NCI-H69 (cell line): ENCODE measurements around the gene SH3BP4.

ENCODE experiments used
- DNase-seq: peaks from one replicate; lab custom pipeline; 2025; lab: John Stamatoyannopoulos, UW

Gene SH3BP4, protein sequence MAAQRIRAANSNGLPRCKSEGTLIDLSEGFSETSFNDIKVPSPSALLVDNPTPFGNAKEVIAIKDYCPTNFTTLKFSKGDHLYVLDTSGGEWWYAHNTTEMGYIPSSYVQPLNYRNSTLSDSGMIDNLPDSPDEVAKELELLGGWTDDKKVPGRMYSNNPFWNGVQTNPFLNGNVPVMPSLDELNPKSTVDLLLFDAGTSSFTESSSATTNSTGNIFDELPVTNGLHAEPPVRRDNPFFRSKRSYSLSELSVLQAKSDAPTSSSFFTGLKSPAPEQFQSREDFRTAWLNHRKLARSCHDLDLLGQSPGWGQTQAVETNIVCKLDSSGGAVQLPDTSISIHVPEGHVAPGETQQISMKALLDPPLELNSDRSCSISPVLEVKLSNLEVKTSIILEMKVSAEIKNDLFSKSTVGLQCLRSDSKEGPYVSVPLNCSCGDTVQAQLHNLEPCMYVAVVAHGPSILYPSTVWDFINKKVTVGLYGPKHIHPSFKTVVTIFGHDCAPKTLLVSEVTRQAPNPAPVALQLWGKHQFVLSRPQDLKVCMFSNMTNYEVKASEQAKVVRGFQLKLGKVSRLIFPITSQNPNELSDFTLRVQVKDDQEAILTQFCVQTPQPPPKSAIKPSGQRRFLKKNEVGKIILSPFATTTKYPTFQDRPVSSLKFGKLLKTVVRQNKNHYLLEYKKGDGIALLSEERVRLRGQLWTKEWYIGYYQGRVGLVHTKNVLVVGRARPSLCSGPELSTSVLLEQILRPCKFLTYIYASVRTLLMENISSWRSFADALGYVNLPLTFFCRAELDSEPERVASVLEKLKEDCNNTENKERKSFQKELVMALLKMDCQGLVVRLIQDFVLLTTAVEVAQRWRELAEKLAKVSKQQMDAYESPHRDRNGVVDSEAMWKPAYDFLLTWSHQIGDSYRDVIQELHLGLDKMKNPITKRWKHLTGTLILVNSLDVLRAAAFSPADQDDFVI

DNA sequence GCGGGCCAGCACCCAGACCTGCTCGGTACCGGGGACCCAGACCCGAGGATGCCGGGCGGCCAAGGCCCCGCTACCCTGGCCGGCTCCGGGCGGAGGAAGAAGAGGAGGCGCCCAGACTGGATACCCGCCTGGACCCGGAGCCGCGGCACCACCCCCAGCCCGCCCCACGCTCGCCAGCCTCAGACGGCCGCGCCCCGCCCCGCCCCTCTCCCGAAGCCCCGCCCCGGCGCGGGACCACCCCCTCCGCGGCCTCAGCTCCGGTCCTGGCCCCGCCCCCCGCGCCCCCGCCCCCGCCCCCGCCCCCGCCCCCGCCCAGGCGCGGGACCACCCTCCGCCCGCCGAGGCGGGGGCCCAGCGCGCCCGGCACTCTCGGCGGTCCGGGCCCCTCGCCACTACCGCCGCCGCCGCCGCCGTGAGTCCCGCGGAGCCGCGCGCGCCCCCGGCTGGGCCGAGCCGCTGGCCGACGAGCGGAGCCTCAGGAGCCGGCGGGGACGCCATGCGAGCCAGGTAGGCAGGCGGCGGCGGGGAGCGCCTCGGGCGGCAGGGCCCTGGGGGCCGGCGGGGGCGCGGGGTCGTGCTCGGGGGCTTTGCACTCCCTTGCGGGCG is at the start of gene SH3BP4:
TSS of gene SH3BP4 (plus strand) at position 354 of the 606 bp plus-strand sequence. CDS start 82,986 bp downstream, outside the sequence.
- DNase-seq = peak; percentile 82

DNA sequence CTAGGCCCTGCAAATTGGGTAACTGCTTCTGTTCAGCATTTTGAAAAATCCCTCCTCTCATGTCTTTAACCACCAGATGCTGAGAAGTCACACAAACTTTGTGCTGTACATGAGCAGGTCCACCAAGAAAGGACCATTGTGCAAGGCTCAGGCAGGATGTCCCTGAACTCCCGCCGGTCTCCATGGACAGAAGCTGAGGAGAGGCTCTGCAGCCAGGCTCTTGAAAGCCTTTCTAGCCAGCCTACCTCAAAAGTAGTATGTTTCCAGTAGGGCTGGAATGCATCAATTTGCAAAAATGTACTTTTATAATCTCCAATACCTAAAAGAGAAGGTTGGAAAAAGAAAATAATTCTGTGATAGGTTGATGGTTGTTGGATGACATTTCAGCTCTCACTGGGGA is 47.0 kb upstream of the SH3BP4 start:
- no peak for DNase-seq

DNA sequence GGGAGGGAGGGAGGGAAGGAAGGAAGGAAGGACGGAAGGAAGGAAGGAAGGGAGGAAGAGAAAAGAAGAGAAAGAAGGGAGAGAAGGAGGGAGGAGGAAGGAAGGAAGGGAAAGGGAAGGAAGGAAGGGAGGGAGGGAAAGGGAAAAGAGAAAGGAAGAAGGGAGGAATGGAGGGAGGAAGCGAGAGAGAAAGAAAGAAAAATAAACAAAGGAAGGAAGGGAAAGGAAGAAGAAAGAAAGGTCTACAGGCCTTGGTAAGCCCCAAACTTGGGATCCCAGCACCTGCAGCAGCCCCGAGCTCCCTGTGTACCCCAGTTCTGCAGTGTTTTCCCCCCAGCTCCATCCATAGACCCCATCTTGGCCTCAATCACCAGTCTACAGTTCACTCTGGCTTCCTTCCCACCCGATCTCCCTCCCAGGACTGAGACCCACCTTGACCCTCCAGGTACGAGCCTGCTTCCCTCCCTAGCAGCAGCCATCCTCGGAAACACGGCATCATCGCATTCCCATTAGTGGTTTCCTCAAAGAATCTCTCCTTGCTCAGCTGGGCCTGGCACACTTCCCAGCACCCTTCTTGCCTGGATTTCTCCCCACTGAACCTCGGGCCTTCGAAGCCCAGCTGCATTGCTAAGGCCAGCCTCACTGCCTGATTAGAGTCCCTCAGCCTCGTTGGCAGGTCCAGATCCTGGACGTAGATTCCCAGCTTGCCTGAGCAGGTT is 46.1 kb upstream of the SH3BP4 start:
- no peak for DNase-seq

DNA sequence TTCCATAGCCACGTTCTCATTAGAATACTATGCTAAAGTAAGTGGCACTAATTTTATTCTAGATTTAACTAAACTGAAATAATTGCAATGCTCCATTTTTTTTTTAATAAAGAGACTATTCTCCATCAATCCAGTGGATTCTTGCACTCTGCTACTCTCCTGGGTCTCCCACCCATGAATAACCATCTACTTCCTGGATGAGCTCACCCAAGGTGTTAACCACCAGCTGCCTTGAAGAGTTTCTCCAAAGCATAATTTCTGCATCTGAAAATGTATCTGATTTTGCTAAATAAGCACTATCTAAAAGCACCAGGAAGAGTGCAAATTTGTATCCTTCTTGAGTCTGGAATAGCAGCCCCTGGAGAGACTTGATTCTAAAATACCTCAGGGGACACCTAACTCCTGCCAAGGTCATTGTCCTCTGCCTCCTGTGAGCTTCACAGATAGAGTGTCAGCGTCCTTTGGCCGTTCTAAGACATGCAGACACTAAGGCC is 41.6 kb upstream of the SH3BP4 start:
- DNase-seq = no peak

DNA sequence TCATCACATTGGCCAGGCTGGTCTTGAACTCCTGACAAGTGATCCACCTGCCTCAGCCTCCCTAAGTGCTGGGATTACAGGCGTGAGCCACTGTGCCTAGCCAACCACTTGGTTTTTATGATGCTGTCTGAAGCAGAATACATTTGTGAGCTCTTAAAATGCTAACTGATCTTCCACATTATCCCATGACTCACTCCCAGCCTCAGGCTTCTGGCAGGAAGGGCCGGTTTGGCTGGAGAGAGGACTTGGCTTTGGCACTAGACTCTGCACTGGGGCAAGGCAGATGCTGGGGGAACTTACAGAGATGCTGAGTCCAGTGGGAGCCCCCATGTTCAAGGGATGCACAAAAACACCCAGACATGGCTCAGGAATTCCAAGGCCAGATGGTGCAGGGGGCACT is 40.5 kb upstream of the SH3BP4 start:
- DNase-seq = no peak

DNA sequence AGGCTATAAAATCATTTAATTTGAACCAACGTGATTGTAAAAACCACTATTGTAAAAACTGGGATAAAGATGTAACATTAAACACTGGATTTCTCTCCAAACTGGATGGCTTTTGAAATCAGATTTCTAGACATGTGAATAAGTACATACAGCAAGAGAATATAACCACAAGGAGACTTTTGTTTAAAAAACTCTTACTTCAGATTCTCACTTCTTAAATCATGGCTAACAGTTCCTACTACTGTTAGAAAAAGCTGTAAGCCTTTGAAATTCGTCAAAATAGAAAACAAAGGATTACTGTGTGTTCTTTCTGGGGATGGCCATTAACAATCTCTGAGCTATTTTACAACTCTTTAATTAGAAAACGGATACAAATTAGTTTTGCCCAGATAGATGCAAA is 39.4 kb upstream of the SH3BP4 start:
- no peak for DNase-seq

DNA sequence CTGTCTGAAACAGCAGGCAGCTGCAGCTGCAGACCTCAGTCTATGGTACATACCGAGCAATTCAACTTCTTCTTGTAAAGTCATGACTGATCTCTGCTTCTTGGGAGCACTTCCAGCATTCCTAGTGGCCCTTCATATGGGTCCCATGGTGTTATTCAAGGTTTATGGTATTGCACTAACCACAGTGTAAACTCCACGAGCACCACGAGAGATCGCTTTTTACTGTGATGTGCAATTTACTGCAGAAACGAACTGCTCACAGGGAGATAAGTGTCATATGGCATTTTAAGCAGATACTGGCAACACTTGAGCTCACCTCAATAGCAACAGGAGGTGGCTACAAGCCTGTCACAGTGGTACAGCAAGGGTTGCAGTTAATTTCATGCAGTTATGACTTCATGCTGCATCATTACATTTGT is 38.6 kb upstream of the SH3BP4 start:
- peak; percentile 18 for DNase-seq

DNA sequence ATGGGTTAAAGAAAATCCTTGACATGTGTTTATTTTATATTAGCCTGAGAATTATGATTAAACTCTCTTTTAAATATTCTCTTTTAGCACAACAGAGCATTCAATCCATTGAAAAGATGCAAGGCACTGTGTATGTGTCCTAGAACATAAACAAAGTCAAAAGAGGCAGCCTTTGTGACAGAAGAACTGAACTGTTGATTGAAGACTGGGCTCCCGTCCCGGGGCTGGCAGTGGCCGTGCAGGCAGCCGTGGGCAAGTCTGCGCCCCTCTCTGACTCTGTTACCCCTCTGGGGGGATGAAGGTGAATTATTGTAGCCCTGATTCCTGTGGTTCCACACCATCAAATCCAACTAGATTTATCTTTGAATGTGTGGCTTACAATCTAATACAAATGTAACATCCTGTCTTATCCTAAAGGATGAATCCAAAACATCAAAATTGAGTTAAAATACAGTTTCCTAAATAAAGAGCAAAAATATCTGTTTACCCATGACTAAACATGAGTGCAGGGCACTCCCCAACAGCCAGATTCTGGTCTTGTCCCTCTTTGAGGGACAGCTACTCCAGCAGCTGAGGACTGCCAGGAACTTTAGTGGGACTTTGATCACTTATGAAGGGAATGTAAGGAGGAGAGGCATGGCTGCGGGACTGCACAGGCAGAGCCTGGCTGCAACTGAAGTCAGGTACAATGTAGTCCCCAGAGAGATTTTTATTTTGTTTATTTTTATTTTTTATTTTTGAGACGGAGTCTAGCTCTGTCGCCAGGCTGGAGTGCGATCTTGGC is 37.3 kb upstream of the SH3BP4 start:
- DNase-seq = no peak

DNA sequence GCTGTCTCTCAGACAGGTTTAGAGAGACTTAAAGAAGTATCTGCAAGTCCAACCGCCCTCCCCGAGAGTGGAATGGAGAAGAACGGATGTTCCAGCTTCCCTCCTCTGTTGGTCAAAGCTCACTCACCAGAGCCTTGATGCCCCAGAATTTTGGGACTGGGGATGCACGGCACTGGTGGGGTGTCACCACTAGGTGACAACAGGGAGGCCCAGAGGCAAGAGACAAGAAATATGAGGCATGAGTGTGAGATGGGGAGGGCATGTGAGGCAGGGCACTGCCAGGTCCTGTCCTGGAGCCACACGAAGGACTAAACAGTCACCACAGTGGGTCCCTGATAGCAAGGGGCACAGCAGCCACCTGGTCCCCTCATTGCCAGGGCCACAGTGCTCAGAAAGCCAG is 35.1 kb upstream of the SH3BP4 start:
- DNase-seq = no peak

DNA sequence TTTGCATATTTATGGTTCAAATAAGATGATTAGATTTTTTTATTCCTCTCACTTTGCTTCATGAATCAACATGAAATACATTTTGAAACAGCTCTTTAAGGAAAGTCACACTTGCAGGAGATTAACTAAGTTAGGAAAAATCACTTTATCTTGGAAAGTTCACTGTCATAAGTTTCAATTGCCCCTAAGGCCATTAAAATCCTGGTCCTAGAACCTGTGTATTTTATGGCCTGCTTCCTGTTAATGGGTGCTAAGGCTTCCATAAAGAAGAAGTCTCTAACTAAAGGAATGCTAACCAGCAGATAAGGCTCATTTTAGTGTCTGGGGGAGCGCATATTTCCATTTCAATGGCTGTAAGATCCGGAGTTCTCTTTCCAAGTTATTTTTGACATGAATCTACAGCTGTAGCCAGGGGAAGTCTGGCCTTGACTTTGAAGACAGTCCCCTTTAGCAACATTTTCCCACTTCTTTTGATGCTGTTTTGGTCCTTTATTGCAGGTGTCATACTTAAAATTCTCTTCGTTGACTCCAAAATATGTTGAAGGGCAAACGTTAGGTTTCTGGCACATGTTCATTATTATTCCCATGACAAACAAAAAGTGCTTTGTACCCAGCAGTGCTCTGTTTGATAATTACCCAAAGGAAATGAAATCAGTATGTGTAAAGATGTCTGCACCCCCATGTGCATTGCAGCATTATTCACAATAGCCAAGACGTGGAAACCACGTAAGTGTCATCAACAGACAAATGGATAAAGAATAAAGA is 34.4 kb upstream of the SH3BP4 start:
- peak; percentile 3 for DNase-seq

DNA sequence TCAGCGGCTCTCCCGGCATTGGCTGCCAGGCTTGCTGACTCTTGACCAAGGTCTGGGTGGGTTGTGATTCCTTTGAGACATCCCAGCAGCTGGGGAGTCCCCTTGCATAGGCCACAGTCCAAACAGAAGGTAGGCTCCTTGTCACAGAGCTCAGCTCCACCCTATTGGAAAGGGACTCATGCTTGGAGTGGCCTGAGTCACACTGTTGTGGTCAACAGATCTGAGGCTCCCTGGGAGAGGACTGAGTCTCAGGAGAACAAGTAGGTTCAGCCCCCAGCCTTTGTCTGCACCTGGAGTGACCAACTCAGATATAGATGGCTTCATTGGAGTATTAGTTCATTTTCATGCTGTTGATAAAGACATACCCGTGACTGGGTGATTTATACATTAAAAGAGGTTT is 32.1 kb upstream of the SH3BP4 start:
- DNase-seq = no peak

DNA sequence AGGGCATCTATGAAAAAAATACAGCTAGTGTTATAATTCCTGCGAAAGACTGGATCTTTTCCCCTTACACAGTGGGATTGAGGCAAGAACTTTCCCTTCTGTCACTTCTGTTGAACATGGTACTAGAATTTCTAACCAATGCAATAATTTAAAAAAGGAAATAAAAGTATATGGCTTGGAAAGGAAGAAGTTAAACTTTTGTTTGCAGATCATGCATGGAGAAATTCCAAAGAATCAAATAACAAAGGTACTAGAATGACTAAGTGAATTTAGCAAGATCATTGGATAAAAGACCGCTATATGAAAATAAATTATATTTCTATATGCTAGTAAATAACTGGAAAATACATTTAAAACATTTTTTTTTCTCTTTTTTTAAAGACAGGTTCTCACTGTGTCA is 31.0 kb upstream of the SH3BP4 start:
- no peak for DNase-seq

DNA sequence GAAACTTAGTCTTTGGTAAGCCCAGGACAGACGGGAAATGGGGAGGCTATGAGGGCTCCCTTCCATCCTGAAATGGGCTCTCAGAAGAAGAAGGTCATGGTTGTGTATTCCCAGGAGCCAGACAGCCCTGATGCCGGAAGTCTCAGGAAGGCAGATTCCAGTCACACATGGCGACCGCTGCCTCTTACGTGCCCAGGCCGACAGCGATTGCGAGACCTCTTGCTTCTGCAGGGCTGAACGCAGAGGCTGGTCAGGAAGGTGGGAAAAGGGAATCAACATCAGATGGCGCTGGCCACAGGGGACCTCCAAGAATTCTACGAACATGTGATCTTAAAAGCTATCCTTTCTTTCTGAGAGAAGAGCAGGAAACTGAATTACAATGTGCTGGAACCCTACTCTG is 22.8 kb upstream of the SH3BP4 start:
- DNase-seq = no peak

DNA sequence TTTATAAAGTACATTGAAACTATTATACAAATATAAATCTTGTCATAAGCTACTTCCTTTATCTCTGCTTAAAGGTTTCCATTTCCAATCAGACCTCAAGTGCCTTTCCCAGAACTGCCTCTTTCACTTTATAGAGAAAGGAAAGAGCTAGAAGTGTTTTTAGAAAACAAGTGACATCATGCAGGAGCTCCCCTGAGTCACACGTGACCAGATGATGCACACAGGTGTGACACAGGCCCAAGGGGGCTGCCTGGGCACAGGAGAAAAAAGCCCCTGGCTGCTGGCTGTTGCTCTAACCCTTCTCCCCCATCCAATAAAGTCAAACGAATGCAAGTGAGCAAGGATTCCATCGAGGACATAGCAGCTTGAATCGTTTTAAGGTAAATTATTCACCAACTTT is 21.4 kb upstream of the SH3BP4 start:
- no peak for DNase-seq

DNA sequence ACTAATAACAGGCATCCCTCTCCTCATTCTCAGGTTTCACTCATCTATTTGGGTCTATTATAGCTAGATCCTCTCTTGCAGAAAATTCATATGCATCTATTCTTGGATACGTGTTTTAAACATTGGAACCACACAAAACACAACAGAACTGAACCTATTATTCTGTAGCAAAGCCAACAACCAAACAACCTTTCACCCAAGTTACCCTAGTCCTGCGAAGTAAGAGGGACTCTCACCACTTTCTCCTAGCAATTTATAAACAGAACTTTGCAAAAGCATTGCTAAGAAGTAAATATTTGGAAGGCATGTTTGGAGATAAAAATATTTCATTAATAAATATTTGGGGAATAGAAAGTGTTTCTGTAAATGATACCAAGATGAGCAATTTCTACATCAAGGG is 20.4 kb upstream of the SH3BP4 start:
- DNase-seq = no peak

DNA sequence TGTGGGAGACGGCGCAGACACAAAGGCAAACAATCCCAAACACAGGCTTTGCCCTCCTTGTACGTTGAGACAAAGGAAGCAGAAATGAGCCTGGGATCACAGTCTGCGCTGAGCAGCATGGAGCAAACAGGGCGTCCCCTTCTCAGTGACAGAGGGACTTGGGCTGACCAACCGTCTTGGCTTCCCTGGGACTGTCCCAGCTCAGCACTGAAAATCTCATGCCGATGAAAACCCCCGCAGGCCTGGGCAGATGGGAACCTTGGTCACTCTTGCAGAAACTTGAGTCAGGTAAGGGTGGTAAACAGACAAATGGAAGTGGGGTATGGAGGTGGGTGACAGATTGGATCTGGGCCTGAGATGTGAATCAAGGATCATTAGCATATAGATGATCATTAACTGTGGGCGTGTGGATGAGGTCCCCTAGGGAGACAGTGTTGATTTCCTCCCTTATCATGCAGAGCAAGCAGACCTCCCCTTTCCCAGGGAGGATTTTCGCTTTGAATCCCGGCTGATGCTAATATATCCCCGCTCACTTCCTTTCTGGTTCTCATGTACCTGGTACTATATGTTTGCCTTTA is 19.1 kb upstream of the SH3BP4 start:
- DNase-seq = peak; percentile 83

DNA sequence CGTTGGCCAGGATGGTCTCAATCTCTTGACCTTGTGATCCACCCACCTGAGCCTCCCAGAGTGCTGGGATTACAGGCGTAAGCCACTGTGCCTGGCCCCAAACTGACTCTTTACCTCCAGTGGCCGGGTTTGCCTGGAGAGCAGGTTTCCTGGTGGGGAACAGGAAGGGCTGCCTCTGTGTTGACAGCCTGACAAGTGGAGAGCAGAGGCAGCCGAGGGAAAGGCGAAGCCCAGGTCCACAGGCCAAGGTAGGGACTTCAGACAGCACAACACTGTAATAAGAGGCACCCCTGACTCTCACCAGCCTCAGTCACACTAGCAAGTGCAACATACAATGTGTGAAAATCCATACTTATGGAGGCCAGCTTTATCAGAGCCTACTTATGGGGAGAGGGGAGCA is 16.5 kb upstream of the SH3BP4 start:
- no peak for DNase-seq

DNA sequence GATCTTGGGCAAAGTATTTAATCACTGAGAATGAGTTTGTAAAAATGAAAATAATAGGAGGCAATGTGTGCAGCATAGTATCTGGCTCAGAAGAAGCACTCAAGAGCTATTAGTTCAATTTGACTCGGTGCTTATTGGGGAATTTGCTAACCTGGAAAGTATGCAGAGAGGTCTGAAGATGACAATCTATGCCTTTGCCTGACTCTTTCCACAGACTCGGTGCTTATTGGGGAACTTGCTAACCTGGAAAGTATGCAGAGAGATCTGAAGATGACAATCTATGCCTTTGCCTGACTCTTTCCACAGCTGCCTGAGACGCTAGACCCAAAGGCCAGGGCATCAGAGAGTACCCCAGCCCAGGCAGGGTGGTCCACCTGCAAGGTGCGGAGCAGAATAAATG is 12.2 kb upstream of the SH3BP4 start:
- DNase-seq = no peak

DNA sequence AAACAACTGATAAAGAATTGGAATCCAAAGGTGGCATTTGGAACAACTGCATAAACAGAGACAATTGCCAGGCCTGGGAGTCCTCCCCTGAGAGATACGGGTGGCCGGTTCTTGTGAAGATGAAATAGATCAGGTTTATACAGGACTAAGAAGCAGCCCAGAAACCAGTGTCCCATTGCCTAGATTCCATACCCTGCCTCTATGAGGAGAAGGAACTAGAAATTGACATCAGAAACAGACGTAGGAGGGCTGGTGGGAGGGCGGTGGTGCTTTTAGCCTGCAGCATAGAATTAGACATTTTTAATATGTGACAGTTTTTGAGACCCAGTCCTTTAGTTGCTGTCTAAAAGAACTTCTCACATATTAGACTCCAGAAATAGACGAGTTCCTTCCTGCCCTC is 11.8 kb upstream of the SH3BP4 start:
- DNase-seq = no peak

DNA sequence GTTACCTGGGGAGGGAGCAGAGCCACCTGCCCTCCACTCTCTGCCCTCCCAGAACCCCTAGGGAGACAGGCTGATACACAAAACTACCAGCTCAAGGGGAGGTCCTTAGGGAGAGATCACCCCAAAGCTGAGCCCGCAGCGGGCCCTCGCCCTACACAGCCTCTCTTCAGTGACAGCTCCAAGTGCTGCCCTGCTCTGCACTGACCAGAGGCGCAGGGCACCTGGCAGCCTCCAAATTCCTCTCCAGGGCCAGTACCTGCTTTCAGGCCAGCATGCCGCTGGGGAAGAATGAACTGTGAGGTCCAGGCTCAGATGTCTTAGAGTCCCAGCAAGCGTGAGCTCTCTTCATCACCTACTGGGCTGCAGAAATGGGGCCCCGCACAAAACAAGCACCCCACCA is 11.3 kb upstream of the SH3BP4 start:
- DNase-seq = no peak
